Neural crest cell (in vitro differentiated cells): Measurements from ENCODE around the gene GLB1L3. TPM values are rescaled to one million over a fixed set of nuclear protein-coding genes. Genes with fewer than 3 reads are reported as not detected.

Experiments
- DNase-seq: peaks from one replicate; pipeline ENCODE4 v3.0.0; 2021; ENCODE audit warnings: low read depth, mixed read lengths, low spot score
- H3K27ac Mint-ChIP-seq: one replicate; pipeline ENCODE4 v1.8.0; 2021; ENCODE audit warnings: mild to moderate bottlenecking, mixed read lengths; ENCODE audit not compliant: unreplicated experiment
- H3K27me3 Mint-ChIP-seq: 2 replicates; pipeline ENCODE4 v1.8.0; 2021; ENCODE audit warnings: low read depth, mild to moderate bottlenecking, mixed read lengths
- H3K36me3 Mint-ChIP-seq: 2 replicates; pipeline ENCODE4 v1.8.0; 2021; ENCODE audit warnings: low read depth, mild to moderate bottlenecking, mixed read lengths
- H3K4me1 Mint-ChIP-seq: 2 replicates; pipeline ENCODE4 v1.8.0; 2021; ENCODE audit warnings: mixed read lengths
- H3K4me3 Mint-ChIP-seq: one replicate; pipeline ENCODE4 v1.8.0; 2021; ENCODE audit warnings: mild to moderate bottlenecking, mixed read lengths
- H3K9me3 Mint-ChIP-seq: 2 replicates; pipeline ENCODE4 v1.8.0; 2021; ENCODE audit warnings: mixed read lengths
- CTCF ChIP-seq: fragments of 200-600 bp; sonication (generic); conservative IDR thresholded peaks from 2 replicates; pipeline ENCODE4 v1.5.0; 2021; ENCODE audit warnings: antibody characterized with exemption, mild to moderate bottlenecking
- total RNA-seq: library from RNA; stranded (reverse); gene quantifications from 2 replicates; pipeline ENCODE4 v1.2.1, GENCODE V29; 2021

Gene GLB1L3
- total RNA-seq, 1 donor from 2014 or later: 0.28 TPM

GRCh38 chr11:134346976-134347350 is 70.8 kb downstream of the GLB1L3 start:
- DNase-seq: no peak
- Mint-ChIP-seq H3K4me1 (no peaks in the 10 kb centered on the region), H3K27me3 (no peaks in the 10 kb centered on the region), H3K36me3 (no peaks in the 10 kb centered on the region), H3K27ac (peak overlapping the region; percentile 63), H3K9me3 (no peaks in the 10 kb centered on the region), H3K4me3 (no peak overlapping the region)
- no peak for TF ChIP-seq CTCF

- peak overlapping the region; percentile 63 for H3K27ac Mint-ChIP-seq
Observed at GRCh38 chr11:134347441-134347840, 71.3 kb downstream of the GLB1L3 start.

GRCh38 chr11:134349109-134349801 is 73.1 kb downstream of the GLB1L3 start:
- TF ChIP-seq CTCF: no peak
- Mint-ChIP-seq H3K4me1 (no peaks in the 10 kb centered on the region), H3K36me3 (peaks cover 6% of the 10 kb centered on the region), H3K4me3 (no peak overlapping the region), H3K9me3 (no peaks in the 10 kb centered on the region), H3K27me3 (no peaks in the 10 kb centered on the region), H3K27ac (no peak overlapping the region)
- DNase-seq: no peak

More at GRCh38 chr11:134347441-134347840, 71.3 kb downstream of the GLB1L3 start:
- H3K9me3 Mint-ChIP-seq: no peaks in the 10 kb centered on the region
- no peaks in the 10 kb centered on the region for H3K27me3 Mint-ChIP-seq
- DNase-seq: no peak
- no peaks in the 10 kb centered on the region for H3K4me1 Mint-ChIP-seq
- no peaks in the 10 kb centered on the region for H3K36me3 Mint-ChIP-seq
- H3K4me3 Mint-ChIP-seq: no peak overlapping the region
- TF ChIP-seq CTCF: no peak

GRCh38 chr11:134349802-134350355 is 73.7 kb downstream of the GLB1L3 start:
- Mint-ChIP-seq H3K27me3 (no peaks in the 10 kb centered on the region), H3K4me1 (no peaks in the 10 kb centered on the region), H3K9me3 (no peaks in the 10 kb centered on the region), H3K27ac (no peak overlapping the region), H3K36me3 (peaks cover 6% of the 10 kb centered on the region), H3K4me3 (no peak overlapping the region)
- no peak for TF ChIP-seq CTCF
- DNase-seq: no peak

GRCh38 chr11:134350381-134350780 is 74.2 kb downstream of the GLB1L3 start:
- no peak for DNase-seq
- Mint-ChIP-seq H3K27me3 (no peaks in the 10 kb centered on the region), H3K27ac (no peak overlapping the region), H3K9me3 (no peaks in the 10 kb centered on the region), H3K4me3 (no peak overlapping the region), H3K36me3 (peaks cover 6% of the 10 kb centered on the region), H3K4me1 (no peaks in the 10 kb centered on the region)
- TF ChIP-seq CTCF: no peak
